ENCODE results near the gene LRRC59. TPM values are rescaled to one million over a fixed set of nuclear protein-coding genes. Genes with fewer than 3 reads are reported as not detected.
A peak's percentile ranks its signal among the peaks of the same experiment; 100 is the strongest.

LRRC59 gene
- total and polyA plus RNA-seq, 2 of the 13 experiments (the other 11 are each of a cell fraction or from before 2014, with no cell fraction given), result 87.3 to 222 TPM

DNA sequence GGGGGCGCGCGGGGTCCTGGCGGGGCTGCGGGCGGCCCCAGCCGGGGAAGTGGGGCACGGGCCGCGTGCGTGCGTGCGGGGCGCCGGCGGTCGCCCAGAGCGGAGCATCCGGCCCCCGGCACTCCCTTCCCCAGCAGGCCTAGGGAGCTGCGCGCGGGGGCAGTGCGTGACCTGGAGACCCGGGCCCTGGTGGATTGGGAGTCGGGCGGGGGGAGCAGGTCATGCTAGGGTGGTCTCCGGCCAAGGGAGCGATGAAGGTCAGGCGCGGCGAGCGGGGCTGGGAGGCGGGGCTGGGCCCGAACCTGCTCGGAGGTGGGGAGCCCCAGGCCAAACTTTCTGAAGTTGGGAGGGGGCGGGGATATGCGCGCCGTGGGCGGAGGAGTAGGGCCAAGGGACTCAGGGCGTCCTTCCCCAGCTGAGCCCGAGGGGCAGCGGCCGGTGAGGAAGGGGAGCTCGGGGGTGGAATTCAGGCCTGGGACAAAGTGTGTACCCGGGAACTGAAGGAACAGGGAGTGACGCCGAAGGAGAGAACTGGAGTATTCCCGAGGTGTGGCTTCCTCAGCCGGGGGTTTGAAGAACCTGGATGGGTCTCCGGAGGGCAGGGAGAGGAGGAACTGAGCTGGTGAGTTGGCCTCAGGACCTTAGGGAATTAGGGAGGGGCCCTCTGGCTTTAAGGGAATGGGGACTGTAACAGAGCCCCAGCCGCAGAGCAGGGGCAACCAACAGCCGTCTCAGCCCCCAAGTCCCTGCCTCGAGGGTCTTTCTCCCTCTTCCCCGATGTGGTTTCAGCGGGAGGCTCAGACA, 50.8 kb downstream of the LRRC59 start (continued):
- TF ChIP-seq, protein P1, sequence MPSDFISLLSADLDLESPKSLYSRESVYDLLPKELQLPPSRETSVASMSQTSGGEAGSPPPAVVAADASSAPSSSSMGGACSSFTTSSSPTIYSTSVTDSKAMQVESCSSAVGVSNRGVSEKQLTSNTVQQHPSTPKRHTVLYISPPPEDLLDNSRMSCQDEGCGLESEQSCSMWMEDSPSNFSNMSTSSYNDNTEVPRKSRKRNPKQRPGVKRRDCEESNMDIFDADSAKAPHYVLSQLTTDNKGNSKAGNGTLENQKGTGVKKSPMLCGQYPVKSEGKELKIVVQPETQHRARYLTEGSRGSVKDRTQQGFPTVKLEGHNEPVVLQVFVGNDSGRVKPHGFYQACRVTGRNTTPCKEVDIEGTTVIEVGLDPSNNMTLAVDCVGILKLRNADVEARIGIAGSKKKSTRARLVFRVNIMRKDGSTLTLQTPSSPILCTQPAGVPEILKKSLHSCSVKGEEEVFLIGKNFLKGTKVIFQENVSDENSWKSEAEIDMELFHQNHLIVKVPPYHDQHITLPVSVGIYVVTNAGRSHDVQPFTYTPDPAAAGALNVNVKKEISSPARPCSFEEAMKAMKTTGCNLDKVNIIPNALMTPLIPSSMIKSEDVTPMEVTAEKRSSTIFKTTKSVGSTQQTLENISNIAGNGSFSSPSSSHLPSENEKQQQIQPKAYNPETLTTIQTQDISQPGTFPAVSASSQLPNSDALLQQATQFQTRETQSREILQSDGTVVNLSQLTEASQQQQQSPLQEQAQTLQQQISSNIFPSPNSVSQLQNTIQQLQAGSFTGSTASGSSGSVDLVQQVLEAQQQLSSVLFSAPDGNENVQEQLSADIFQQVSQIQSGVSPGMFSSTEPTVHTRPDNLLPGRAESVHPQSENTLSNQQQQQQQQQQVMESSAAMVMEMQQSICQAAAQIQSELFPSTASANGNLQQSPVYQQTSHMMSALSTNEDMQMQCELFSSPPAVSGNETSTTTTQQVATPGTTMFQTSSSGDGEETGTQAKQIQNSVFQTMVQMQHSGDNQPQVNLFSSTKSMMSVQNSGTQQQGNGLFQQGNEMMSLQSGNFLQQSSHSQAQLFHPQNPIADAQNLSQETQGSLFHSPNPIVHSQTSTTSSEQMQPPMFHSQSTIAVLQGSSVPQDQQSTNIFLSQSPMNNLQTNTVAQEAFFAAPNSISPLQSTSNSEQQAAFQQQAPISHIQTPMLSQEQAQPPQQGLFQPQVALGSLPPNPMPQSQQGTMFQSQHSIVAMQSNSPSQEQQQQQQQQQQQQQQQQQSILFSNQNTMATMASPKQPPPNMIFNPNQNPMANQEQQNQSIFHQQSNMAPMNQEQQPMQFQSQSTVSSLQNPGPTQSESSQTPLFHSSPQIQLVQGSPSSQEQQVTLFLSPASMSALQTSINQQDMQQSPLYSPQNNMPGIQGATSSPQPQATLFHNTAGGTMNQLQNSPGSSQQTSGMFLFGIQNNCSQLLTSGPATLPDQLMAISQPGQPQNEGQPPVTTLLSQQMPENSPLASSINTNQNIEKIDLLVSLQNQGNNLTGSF (CRISPR knock-in tag; IDR thresholded peaks at IDR 0.05), result no peak
- TF ChIP-seq ZNF766 (CRISPR knock-in tag; IDR thresholded peaks at IDR 0.05; ENCODE audit: borderline replicate concordance), result peak; percentile 4; the same call in 1 of the 2 replicates
- no peak for TF ChIP-seq XBP1 (CRISPR knock-in tag; IDR thresholded peaks at IDR 0.05)
- TF ChIP-seq, protein P2, sequence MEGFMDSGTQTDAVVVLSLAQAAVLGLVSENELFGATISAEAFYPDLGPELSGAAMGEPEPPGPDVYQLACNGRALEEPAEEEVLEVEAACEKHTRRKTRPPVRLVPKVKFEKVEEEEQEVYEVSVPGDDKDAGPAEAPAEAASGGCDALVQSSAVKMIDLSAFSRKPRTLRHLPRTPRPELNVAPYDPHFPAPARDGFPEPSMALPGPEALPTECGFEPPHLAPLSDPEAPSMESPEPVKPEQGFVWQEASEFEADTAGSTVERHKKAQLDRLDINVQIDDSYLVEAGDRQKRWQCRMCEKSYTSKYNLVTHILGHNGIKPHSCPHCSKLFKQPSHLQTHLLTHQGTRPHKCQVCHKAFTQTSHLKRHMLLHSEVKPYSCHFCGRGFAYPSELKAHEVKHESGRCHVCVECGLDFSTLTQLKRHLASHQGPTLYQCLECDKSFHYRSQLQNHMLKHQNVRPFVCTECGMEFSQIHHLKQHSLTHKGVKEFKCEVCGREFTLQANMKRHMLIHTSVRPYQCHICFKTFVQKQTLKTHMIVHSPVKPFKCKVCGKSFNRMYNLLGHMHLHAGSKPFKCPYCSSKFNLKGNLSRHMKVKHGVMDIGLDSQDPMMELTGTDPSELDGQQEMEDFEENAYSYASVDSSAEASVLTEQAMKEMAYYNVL (CRISPR knock-in tag; IDR thresholded peaks at IDR 0.05; ENCODE audit: borderline replicate concordance), result peak; percentile 5; the same call in 1 of the 2 replicates
- TF ChIP-seq DNMT1 (CRISPR knock-in tag; IDR thresholded peaks at IDR 0.05), result no peak
- TF ChIP-seq, protein P3, sequence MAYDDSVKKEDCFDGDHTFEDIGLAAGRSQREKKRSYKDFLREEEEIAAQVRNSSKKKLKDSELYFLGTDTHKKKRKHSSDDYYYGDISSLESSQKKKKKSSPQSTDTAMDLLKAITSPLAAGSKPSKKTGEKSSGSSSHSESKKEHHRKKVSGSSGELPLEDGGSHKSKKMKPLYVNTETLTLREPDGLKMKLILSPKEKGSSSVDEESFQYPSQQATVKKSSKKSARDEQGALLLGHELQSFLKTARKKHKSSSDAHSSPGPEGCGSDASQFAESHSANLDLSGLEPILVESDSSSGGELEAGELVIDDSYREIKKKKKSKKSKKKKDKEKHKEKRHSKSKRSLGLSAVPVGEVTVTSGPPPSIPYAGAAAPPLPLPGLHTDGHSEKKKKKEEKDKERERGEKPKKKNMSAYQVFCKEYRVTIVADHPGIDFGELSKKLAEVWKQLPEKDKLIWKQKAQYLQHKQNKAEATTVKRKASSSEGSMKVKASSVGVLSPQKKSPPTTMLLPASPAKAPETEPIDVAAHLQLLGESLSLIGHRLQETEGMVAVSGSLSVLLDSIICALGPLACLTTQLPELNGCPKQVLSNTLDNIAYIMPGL (CRISPR knock-in tag; IDR thresholded peaks at IDR 0.05; ENCODE audit: borderline replicate concordance in 1 of 2, low read depth in 1 of 2), result peak; percentile 62 to 75; a peak in 3 of 4 replicates
- no peak for TF ChIP-seq ZNF7 (CRISPR knock-in tag; IDR thresholded peaks at IDR 0.05)
- TF ChIP-seq RFX1 (IDR thresholded peaks at IDR 0.05), result no peak
- TF ChIP-seq, protein P4, sequence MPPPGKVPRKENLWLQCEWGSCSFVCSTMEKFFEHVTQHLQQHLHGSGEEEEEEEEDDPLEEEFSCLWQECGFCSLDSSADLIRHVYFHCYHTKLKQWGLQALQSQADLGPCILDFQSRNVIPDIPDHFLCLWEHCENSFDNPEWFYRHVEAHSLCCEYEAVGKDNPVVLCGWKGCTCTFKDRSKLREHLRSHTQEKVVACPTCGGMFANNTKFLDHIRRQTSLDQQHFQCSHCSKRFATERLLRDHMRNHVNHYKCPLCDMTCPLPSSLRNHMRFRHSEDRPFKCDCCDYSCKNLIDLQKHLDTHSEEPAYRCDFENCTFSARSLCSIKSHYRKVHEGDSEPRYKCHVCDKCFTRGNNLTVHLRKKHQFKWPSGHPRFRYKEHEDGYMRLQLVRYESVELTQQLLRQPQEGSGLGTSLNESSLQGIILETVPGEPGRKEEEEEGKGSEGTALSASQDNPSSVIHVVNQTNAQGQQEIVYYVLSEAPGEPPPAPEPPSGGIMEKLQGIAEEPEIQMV (CRISPR knock-in tag; IDR thresholded peaks at IDR 0.05; ENCODE audit: low read depth), result peak; percentile 51; the same call in 1 of the 2 replicates
- TF ChIP-seq, protein P5, sequence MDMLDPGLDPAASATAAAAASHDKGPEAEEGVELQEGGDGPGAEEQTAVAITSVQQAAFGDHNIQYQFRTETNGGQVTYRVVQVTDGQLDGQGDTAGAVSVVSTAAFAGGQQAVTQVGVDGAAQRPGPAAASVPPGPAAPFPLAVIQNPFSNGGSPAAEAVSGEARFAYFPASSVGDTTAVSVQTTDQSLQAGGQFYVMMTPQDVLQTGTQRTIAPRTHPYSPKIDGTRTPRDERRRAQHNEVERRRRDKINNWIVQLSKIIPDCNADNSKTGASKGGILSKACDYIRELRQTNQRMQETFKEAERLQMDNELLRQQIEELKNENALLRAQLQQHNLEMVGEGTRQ (IDR thresholded peaks at IDR 0.05; ENCODE audit: low read depth, low read length), result no peak
- TF ChIP-seq, protein P5 (CRISPR knock-in tag; IDR thresholded peaks at IDR 0.05; ENCODE audit: borderline replicate concordance), result no peak
- no peak for TF ChIP-seq NFRKB (IDR thresholded peaks at IDR 0.05)
- TF ChIP-seq, protein P6, sequence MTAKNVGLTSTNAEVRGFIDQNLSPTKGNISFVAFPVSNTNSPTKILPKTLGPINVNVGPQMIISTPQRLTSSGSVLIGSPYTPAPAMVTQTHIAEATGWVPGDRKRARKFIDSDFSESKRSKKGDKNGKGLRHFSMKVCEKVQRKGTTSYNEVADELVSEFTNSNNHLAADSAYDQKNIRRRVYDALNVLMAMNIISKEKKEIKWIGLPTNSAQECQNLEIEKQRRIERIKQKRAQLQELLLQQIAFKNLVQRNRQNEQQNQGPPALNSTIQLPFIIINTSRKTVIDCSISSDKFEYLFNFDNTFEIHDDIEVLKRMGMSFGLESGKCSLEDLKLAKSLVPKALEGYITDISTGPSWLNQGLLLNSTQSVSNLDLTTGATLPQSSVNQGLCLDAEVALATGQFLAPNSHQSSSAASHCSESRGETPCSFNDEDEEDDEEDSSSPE (CRISPR knock-in tag; IDR thresholded peaks at IDR 0.05), result peak; percentile 50; the same call in 1 of the 2 replicates
- TF ChIP-seq KMT2A (CRISPR knock-in tag; IDR thresholded peaks at IDR 0.05), result peak; percentile 54; the same call in 1 of the 2 replicates

All from HepG2 (cell line).